NCI-H1694 (cell line): ENCODE measurements around the gene NEUROD2.

Source experiments
- DNase-seq: peaks from one replicate; lab custom pipeline; 2025; lab: John Stamatoyannopoulos, UW

NEUROD2 gene

GRCh38 chr17:39618956-39619785 lies 11.5 kb upstream of the NEUROD2 start:
- DNase-seq, result peak; percentile 61

DNA sequence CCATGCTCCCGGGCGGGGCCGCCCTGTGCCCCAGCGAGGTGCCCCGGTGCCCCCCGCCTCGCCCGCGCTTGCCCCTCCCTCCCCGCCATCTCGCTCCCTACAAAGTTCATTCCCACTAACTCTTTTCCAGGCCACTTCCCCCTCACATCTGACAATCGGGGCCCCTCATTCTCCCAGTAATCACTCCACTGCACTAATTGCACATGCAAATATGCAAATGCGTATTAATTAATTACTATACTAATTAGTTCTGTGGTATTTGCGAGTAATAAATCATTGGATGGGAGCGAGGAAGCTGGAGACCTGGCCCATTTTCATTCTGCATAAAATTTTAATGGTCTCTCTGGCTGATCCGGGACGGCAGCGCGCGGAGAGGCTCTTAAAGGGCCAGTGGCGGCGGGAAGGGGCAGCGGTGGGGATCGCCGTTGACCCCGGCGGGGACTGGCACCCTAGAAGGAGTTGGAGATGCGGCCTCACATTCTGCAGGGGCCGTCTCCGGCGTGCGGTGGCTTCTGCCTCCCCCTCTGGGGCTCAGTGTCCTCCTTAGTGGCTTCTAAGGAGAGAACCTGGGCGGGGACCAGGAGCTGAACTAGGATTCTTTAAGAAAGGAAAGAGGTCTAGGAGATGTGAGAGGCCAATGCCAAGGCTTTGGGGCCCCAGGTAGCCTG lies 10.7 kb upstream of the NEUROD2 start:
- peak; percentile 42 for DNase-seq

- DNase-seq, result peak; percentile 47
Observed at GRCh38 chr17:39617446-39618245, 9.9 kb upstream of the NEUROD2 start.

- no peak for DNase-seq
Observed at GRCh38 chr17:39617100-39617445, 9.4 kb upstream of the NEUROD2 start.

DNA sequence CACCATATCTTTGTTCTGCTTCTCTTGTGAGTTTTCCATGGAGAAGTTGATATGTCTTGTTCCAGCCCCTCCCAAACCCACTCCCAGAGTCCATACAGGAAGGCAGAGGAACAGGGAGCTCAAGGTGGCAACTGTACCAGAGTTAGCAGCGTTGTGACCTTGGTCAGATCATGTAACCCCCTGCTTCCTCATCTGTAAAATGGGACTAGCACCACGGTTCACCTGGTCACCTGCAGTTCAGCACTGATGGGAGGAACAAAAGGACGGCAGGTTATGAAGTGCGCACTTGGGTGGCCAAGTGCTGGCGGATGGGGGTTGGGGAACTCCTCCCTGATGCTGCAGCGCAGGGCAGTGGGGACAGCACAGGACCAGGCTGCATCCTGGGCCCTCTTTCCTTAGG lies 7.7 kb upstream of the NEUROD2 start:
- no peak for DNase-seq

- DNase-seq, result no peak
Observed at GRCh38 chr17:39614545-39615157, 6.9 kb upstream of the NEUROD2 start.

DNA sequence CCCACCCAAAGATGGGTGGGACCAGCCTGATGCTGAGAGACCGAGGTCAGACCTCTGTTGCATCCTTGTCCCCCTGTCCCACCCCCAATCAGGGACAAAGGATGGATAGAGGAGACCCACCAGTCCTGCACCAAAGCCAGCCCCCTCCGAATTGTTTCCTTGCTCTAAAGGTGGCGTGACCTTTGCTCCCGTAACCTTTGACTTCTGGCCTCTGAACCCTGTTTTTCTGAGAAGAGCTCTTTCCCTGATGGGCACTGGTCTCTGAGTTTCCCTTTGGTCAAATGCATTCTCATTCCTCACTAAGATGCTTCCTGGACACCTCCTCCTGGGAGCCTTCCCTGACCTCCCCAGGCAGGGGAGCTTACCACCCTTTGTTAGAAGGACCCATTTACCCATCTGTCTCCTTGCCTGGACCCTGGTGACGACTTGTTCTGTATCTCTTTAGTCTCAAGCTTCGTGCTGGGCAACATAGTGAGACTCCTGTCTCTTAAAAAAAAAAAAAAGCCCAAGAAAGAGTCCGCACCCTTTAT lies 5.3 kb upstream of the NEUROD2 start:
- DNase-seq, result no peak

DNA sequence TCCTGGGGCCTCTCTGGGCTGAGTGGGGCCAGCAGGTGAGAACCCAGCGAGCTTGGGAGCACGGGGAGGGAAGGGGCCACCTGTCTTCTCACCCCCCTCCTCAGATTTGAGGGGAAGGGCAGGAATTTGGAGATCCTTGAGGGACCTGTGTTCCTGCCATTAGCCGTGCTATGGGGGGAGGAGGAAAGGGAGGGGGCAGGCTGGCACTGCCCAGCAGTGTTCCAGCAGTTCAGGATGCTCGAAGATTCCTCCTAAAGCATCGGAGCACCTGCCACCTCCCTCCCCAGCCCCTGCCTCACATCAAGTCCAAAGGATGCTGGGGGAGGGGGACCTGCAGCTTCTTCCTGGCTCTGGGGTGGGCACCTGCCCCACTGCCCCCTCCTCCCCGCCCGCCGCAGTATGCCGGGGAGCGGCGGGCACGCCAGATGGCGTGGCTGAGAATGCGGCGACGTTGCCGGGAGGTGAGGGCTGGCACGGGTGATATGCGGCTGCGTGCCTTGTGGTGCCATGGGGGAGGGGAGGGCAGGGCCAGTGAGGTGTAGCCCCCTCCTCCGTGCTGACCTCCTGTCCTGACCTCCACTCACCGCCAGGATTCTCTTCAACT lies 4.7 kb upstream of the NEUROD2 start:
- DNase-seq, result peak; percentile 51

GRCh38 chr17:39611401-39612112 lies 3.8 kb upstream of the NEUROD2 start:
- DNase-seq, result peak; percentile 25

GRCh38 chr17:39609416-39610025 lies 1.8 kb upstream of the NEUROD2 start:
- no peak for DNase-seq

DNA sequence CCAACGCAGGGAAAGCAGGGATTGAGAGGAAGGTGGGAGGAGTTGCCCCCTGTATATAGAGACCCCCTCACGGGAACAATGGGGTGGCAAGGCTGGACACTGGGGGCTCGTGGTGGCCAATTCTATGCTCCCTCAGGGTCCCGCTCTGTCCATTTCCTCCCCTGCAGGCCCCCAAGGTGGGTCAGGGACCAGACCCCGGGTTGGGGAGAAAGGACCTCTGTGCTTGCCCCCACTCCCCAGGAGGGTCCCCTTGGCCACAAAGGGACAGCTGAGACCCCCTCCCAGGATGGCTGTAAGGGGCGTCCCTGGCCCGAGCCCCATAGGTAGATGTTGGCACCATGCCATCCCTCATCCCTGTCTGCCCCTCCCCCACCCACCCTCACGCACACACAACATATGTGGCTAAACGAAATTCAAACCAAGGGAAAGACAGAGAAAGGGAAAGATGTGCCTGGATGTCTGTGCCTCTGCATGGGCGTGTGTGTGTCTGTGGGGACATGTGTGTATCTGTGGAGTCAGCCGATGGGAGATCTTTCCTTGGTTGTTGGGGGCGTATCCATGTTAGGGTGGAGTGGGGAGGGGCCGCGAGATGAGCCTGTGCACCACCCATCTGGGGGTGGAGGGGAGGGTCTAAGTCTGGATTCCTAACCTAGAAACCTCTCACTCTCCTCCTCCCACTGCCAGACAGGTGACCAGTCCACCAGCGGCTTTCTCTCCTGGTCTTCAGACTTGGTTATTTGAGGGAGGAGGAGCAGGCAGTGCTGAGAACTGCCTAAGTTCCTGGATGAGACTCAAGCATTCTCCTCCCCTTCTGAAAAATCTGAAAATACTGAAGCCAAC lies 642 bp upstream of the NEUROD2 start:
- peak; percentile 69 for DNase-seq

DNA sequence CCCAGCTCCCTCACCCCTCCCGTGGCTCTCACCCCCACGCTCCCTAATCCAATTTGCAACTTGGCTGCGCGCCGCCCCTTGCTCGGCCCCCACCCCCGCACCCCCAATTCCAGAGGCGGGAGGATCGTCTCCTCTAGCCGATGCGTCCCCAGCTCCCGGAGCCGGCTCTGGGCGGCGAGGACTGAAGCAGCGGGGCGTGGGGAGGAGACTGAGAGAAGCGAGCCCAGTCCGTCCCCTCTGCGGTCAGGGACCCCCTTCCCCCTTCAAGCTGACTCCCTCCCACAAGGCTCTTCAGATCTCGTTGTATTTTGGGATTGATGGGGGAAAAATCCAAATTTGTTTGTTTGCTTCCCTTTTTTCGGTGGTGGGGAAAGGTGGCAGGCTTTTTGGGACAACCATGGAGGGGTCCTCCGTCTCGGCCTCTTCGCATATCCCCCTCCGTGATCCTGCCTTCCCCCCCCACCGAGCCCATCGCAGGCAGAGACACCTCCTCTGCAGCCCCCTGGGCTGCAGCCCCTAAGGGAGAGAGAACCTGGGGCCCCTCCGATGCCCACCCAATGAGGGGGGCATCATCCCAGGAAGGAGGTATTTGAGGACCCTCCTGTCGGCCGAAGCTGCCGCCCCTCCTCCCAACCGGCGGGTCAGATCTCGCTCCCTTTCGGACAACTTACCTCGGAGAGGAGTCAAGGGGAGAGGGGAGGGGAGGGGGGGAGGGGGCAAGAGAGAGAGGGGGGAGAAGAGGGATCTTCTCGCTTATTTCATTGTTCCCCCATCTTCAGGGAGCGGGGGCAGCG lies 466 bp downstream of the NEUROD2 start:
- DNase-seq, result no peak

DNA sequence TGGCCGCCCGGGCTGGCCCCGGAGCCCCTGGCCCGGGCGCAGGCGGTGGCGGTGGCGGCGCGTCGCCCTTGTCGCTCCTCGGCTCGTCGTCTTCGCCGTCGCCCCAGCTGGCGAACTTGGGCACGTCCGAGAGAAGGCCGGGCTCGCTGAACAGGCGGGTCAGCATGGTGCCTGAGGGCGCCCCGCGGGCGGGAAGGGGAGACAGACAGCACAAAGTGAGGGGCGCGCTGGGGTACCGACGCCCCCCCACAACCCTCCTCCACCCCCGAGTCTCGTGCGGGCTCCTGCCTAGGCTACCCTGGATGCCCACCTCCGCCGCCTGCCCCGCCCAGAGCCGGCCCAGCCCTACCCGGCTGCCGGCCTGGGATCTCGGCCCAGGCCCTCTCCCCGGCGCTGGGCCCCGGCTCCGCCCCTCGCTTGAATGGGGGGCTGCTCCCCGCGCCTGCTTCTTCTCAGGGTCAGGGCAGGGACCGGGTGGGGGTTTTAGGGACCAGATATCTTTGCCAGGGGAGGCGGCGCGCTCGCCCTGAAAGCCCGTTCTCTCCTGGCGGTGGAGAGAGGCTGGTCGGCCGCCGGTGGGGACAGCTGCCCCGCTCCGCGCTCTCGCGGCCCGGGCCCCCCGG lies 1.2 kb downstream of the NEUROD2 start:
- no peak for DNase-seq

DNA sequence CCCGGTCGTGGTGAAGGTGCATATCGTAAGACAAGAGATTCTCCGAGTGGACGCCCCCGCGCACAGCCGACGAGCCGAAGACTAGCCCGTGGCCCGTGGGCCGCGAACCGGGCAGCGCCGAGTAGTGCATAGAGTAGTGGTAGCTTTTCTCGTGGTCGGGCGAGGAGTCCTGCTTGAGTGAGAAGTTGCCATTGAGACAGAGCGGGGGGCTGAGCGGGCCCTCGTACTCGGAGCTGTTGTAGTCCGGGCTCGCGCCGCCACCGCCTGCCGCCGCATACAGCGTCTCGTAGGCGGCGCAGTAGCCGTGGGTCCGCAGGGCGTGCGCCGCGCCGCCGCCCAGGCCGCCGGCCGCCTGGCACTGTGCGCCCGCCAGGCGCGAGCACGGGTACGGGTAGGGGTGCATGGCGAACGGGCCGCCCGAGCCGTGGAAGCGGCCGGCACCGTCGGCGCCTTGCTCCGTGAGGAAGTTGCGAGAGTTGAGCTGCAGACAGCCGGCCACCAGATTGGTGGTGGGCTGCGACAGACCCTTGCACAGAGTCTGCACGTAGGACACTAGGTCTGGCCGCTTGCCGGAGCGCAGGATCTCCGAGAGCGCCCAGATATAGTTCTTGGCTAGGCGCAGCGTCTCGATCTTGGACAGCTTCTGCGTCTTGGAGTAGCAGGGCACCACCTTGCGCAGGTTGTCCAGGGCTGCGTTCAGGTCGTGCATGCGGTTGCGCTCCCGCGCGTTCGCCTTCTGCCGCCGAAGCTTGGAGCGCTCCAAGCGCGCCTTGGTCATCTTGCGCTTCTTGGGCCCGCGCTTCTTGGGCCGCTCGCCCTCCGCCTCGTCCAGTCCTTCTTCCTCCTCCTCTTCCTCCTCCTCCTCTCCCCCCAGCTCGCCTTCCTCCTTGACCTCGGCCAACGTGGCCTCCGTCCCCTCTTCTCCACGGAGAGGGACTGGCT lies 2.0 kb downstream of the NEUROD2 start:
- DNase-seq, result no peak

DNA sequence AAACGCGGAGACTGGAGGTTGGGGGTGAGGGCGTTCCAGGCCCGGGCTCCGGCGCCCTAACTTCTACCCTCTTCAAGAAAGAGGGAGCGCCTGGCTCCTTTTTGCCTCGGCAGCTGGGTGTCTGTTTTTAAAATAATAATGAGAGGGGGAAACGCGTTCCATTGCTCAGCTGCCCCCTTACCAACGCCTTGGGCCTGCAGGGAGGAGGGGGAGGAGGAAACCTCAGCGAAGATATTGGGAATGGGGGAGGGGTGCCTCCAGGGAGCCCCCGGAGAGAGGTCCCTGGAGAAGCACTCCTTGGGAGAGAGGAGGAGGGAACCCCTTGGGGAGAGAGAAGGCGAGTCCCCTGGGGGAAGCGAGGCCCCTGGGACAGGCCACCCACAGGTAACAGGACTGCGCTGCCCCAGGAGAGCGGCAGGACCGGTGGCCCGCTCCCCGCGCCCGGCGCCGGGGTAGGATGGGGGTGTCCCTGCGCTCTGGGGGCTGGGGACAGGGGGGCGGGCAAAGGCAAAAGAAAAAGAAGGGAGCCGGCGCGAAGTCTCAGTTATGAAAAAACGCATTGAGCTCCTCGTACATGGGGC lies 2.7 kb downstream of the NEUROD2 start:
- DNase-seq, result no peak

DNA sequence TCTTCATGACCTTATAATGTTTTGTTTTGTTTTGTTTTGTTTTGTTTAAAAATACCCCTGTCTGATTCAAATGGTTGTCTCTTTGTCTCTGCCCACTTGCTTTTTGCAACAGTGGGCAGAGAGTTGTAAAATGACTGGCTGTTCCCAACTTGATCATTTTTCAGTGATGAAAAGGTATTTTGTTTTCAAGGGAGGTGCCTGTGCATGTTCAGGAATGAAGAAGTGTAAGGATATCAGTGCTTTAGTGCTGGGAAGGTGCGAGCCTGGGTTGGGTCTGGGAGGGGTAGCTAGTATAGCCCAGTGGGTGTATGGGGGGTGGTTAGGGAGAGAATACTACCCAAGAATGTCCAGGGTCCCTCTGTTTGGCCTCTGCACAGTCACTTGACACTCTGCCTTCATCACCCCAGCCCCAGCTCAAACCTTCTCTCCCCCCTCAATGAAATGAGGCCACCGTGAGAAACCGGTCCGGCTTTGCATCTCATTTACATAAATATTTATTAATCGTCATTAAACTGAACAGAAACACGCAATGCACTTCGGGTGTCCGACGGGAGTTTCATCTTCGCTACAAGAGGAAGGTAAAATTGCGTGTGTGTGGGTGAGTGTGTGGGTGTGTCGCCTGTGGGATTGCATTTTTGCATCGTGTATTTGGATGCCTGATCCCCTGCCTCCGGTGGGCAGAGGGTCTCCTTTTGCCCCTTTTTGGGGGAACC lies 4.3 kb downstream of the NEUROD2 start:
- DNase-seq, result no peak
